ACHN (cell line): Measurements from ENCODE around the gene SIRPG.
"Not testable (repeated sequence)": the region's sequence is repeated elsewhere in the genome, so short reads cannot be mapped to it uniquely, and the experiment has no call there.

ENCODE experiments used
- DNase-seq: peaks from one replicate; pipeline ENCODE4 v3.0.0-alpha.2; 2015
- in situ Hi-C: cut with HindIII; loops from 2 replicates; pipeline ENCODE4 v1.10.0; 2017; ENCODE audit warnings: low sequenced_read_pairs, low pct_ligation_motif_present, low pct_unique_long_range_greater_than_20kb

The SIRPG gene

GRCh38 chr20:1644101-1644962 is 13.2 kb downstream of the SIRPG start:
- no peak for DNase-seq
- in situ Hi-C loops = no loop called here

GRCh38 chr20:1638643-1639042 is 18.9 kb downstream of the SIRPG start:
- DNase-seq, in situ Hi-C loops: not testable (repeated sequence)

- DNase-seq = peak; percentile 87
- in situ Hi-C loops = no loop called here
Observed at GRCh38 chr20:1637755-1638154, 19.8 kb downstream of the SIRPG start.

GRCh38 chr20:1637226-1637625 is 20.4 kb downstream of the SIRPG start:
- DNase-seq = peak; percentile 29
- in situ Hi-C loops = no loop called here

GRCh38 chr20:1636621-1637020 is 21.0 kb downstream of the SIRPG start:
- in situ Hi-C loops = no loop called here
- peak; percentile 50 for DNase-seq

GRCh38 chr20:1635291-1635979 is 22.1 kb downstream of the SIRPG start:
- no peak for DNase-seq
- in situ Hi-C loops = no loop called here

- in situ Hi-C loops = no loop called here
Observed at GRCh38 chr20:1633535-1633934, 24.0 kb downstream of the SIRPG start.

GRCh38 chr20:1632178-1632577 is 25.4 kb downstream of the SIRPG start:
- in situ Hi-C loops = no loop called here
- no peak for DNase-seq

More at GRCh38 chr20:1633535-1633934, 24.0 kb downstream of the SIRPG start:
- DNase-seq = no peak

- DNase-seq = no peak
- in situ Hi-C loops = no loop called here
Observed at GRCh38 chr20:1631309-1632151, 26.0 kb downstream of the SIRPG start.

GRCh38 chr20:1630186-1630585 is 27.4 kb downstream of the SIRPG start:
- no peak for DNase-seq
- in situ Hi-C loops = no loop called here

- in situ Hi-C loops = no loop called here
- no peak for DNase-seq
Observed at GRCh38 chr20:1629321-1629720, 28.3 kb downstream of the SIRPG start.

GRCh38 chr20:1628621-1629020 is 29.0 kb downstream of the SIRPG start:
- DNase-seq = no peak
- in situ Hi-C loops = no loop called here

- no peak for DNase-seq
- in situ Hi-C loops = no loop called here
Observed at GRCh38 chr20:1627200-1627550, 30.4 kb downstream of the SIRPG start.

GRCh38 chr20:1626528-1627199 is 30.9 kb downstream of the SIRPG start:
- DNase-seq = no peak
- in situ Hi-C loops = no loop called here

GRCh38 chr20:1625083-1625690 is 32.4 kb downstream of the SIRPG start:
- DNase-seq = no peak
- in situ Hi-C loops = no loop called here

- no peak for DNase-seq
- in situ Hi-C loops = no loop called here
Observed at GRCh38 chr20:1623501-1624205, 33.9 kb downstream of the SIRPG start.

- in situ Hi-C loops = no loop called here
Observed at GRCh38 chr20:1622450-1622849, 35.1 kb downstream of the SIRPG start.

GRCh38 chr20:1621316-1621715 is 36.3 kb downstream of the SIRPG start:
- in situ Hi-C loops = no loop called here
- DNase-seq = no peak

More at GRCh38 chr20:1622450-1622849, 35.1 kb downstream of the SIRPG start:
- DNase-seq = no peak
